ENCODE measurements around the gene TBC1D5.

The TBC1D5 gene

DNA sequence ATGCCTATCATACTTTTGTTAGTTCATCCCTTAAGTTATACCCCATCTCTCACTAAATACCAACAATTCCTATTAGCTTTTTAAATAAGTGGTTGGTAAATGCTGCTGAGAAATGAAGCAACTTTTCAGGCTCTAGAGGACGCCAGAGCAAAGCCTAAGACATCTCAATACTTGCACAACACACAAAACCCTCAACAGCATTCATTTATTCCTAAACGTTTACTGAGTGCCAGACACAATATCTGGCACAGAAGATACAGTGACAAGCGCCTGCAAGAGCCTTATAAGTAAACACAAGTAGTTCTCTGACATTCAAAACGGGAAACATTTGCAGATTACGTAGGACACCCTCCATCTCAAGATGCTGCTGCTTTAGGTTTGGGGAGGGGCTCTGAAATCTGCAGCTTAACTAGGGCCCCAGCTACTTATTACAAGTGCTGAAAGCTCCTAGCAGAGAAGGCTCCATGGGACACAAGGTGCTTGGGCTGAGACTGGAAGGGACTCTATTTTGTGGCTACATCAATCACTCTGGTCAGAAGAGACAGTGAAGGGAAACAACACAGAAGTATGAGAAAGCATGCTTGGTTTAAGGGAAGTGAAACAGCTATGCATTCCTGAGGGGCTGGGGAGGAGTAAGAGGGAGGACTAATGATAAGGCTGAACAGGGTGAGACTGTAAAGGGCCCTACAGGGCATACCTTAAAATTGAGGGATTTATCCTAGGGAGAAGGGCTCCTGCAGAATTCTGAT lies 546.4 kb downstream of the TBC1D5 start:
- peak; percentile 44 for DNase-seq

DNA sequence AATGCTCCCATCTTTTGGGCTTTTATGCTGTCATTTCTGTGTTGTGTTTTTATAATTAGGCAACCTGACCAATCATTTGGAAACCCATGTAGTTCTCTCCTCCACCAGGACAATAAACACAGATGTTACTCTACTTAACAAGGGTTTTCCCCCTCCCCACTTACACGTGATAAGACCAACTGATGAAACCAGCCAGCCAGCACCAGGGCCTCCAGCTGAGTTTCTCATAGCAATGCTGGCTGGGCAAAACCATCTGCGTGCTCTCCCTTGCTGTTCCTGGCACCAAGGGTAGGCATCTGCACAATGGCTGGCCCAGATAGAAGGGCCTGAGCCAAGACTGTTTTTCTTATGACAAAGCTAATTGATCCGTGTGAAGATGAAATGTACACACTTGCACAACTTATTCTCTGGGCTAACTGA lies 547.2 kb downstream of the TBC1D5 start:
- peak; percentile 88 for DNase-seq

DNA sequence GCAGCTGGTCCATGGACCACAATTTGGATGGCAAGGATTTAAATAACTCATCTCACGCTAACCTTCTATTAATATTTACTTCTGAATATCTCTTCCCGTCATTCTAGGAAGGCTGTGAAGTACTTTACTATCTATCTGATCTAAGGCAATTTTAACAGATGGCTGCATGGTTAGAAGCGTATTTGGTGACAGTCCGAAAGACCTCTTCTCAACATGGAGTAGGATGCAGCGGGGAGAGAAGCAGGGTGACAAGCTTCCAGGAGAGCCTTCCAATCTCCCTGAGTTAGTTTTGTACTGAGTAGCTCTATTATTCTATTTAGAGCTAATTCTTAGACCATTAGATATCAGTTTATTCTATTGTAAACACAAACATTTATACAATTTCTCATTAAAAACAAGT lies 548.3 kb downstream of the TBC1D5 start:
- peak; percentile 81 for DNase-seq

DNA sequence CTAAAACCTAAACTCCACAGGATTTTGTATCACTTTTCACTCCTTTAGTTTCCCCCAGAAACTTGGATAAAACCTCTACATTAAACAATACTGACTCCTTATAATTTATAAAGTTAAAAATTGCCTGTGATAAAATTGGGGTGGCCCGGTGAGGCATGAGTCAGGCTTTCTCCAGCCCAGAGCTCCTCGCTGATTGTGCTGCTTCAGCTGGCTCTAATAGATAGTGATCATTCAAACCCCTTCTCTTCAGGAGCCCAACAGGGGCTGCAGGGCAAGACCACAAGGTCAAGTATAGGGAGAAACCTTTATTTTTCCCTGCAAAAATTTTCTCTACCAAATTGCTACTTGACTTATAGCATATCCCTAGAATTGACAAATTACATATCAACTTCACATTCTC lies 549.4 kb downstream of the TBC1D5 start:
- DNase-seq, result no peak

DNA sequence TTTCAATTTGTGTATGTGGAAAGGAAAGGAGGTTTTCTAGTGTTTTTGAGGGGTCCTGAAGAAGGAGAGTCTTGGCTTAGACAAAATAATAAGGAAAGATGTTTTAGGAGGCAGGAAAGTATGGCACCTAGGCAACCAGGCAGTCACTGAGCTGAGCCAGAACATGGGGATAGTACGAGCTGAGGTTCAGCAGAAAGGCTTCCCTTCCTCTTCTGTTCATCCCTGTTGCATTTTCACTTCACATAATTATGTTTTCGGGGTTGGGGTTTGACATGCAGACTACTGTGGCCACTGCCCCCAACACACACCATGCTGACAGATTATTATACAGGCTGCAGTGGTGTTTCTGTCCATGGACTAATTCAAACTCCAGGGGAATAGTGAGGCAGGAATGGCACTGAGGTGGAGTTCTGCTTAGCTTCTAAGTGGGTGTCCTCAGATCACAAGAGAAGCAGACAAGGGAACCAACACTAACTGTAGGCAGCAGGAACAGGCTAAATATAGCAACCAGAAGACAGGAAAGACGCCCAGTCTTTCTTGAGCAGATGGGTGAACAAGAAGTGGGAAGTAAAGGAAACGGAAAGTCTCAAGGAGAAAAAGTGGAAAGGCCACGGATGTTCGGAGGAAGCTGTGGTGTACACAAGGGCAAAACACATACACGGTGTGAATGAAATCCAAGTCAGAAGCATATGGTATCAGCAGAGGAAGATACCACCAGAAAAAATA lies 551.9 kb downstream of the TBC1D5 start:
- no peak for DNase-seq

DNA sequence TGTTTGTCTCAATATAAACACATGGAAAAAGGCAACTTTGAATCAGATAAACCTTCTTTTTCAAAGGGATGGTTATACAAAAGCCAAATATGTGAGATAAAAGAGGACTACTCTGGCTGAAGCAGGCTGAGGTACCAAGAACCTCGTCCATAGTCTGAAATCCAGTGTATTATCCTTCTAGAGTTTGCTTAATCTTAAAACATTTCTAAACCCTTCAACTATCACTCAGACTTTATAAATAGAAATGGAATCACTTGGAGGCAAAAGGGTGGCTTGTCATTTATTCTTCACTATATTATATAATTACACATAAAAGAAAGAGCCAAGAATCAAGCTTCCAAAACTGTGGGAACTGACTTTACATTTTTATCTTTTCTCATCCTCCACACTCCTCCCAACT lies 554.1 kb downstream of the TBC1D5 start:
- no peak for DNase-seq

DNA sequence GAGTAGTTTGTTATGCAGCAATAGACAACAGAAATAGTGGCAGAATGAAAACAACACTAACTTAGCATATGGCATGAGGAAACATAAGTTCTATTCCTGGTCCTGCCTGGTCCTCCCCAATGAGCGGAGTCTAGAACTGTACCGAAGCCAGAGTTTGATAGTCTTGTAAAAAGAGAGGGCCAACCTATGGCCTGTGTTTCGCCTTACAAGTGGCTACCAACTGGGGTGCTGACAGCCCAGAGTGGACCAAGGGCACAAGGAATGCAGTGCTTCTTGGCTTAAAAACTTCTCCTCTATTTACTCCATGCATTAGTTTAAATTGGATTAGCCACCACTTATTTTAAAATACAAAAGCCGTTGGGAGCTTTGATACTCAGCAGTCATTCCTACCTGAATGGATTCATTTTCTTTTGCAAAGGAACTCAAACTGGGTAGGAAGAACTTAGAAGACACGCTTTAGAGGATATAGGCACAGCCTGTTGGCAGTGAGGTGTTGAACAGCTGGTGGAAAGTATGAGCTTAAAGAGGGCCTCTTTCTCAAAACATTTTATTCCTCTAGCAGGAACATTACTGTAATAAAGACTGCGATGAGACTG lies 554.7 kb downstream of the TBC1D5 start:
- no peak for DNase-seq

DNA sequence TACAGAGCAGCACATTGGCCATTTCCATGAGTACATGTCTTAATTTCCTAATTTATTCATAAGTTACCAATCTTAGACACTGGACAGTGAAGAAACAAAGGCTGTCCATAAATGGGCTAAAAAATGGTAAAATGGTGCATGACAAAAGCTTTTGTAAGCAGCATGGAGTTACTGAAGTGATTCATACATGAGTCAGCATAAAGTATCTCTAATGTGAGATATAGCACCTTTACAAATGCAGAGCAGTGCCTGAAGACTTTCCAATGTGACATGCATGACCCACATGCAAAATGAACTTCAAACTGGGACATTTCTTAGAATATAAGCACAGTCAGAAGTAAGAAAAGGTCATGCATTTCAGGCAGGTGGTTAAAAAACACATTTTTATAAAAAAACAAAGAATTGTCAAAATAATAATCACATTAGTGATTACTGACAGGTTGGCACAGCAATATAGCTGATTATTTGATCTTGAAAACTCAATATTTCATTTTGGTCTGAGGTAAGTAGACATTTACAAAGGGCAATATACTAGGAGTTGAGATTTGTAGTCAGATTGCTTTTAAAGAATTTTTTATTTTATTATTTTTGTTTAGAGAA lies 558.4 kb downstream of the TBC1D5 start:
- no peak for DNase-seq

DNA sequence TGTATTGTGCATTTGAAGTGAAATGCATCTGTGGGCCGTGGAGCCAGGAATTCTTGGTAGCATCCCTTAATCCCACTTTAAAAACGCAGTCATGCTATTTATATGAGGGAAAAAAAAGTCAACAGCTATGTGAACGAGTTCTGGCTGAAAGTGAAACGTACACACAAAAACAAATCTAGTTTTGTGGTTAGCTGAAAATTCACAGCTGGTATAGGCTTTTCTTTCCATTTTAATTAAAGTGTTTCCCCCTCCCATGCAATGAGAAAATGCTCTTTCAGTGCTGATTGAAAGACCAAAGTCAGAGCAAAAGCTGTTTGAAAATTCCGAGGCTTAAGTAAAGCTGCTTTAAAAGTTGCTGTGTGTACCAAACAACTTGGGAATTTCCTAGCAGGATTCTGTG lies 560.3 kb downstream of the TBC1D5 start:
- no peak for DNase-seq

DNA sequence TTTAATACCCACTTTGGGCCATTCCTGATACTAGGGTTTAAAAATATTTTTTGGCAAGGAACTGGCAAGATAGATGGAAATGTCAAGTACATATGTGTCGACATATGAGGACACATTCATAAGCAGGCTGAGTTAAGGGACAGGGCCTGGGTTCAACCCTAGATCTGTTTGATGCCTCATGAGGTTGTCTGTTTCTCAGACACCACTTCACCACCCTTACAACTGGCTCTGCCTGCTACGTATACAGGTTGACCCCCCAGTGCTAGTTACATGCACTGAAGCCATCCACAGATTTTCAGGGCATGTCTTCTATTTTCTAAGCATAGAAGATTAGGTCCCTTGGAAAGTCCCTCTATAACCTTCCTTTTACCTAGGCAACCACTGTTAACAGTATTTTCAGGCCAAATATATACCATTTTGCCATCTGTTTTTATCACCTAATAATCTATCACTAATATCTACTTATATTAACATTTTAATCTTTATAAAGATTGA lies 561.0 kb downstream of the TBC1D5 start:
- DNase-seq, result no peak

DNA sequence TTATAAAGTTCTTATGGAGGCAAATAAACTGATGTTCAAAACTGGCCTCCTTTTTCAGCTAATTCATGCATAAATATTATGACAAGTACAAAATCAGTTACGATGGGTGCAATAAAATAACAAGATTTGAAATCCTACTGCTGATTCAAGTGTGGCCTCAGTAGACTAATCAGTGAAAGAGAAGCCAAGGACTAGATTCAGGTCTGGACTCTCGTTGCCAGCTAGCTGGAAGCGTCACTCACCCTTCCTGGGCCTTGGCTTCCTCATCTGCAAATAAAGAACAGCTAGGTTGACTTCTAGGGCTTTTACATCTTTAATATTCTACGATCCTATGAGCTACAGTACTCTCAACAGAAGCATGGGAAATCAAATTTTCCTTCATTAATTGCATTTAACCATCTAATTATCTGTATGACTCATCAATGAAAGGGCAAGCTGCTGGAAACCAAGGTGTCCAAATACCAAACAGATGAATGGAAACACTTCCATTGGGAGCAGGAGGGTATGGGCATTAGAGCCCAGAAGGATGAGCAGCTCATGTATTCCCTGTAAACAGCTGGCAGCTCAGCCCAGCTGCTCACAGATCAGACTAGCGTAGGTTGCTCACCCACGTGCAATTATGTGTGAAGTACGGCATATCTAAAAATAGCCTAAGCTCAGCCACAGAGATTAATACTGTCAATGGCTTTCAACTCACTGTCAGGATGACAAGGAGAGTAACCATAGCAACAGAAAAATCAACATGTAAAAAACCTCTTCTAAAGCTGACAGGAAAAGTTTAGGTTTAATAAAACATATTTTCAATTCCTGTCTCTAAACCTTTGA lies 562.8 kb downstream of the TBC1D5 start:
- DNase-seq, result peak; percentile 83

DNA sequence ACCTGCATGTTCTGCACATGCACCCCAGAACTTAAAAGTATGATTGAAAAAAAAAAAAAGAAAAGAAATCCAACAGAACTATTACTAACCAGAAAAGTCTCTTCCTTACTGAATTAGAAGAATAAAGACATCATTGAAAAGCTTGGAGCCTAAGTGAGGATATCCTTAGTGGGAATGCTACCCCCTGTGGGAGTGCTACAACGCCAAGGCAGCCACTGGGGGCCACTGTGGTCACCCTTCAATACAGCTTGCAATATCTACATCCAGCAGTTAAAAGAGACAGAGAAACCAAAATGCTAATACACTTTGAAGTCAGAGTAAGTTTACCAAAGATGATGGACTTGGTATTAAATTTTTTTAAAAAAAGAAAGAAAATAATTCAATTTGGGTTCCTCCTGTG lies 565.7 kb downstream of the TBC1D5 start:
- no peak for DNase-seq

DNA sequence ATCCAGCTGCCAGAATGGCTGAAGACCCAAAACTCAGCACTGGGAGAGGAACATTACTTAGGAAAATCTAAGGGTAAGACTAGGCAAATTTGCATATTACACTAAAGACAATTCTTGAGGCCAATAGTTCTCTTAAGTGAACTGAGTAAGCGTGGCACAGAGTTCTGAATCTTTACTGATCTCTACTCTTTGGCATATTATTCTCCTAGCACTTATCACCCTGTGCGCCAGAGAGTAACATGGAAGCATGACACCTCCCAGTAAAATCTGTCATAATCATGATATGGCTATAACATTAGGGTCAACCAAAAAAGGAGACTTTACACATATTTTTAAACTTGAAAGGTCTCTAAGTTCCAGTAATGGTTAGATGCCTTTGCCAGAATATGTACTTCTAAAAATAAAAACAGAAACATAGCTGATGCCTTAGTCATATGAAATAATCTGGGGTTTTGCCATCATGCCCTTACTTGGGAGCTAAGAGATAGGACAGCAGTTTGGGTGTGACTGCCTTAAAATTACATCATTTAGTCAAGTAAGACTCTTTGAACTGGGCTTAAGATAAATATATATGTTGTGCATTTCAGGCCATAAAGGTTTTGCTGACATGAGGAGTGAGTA lies 567.1 kb downstream of the TBC1D5 start:
- DNase-seq, result no peak

DNA sequence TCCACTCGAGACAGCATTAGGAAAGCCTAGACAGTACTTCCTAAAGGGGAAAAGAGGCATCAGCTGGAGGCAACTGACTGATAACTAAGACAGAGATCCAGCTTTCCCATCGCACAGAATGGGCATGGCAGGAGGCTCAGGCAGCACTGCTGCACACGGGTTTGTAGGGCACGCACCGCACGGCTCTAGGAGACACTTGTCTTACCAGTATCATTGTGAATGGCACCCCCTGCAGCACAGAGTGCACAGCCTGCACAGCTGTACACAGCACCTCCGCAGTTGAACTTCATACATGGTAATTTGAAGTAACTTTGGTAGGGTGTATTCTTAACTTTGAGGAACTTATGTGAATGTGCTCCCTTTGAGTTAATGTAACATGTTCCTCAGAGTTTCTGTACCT lies 576.1 kb downstream of the TBC1D5 start:
- DNase-seq, result no peak

DNA sequence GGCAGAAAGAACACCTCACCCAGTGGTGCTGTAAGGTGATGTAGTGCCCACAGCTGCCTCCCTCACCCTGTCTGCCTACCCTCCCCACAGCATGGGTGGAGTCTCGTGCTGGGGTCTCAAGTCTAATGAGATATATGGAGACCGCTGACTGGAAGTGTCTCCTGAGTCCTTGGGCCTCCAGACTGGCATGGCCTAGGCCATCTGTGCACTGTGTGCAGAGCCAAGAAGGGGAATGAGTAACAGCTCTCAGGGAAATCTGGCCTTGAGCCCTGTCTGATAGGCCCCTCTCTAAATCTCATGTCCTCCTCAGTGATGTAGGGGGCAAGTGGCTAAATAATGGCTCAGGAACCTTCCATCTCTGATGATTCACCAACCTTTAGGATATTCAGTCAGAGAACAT lies 580.3 kb downstream of the TBC1D5 start:
- DNase-seq, result no peak

DNA sequence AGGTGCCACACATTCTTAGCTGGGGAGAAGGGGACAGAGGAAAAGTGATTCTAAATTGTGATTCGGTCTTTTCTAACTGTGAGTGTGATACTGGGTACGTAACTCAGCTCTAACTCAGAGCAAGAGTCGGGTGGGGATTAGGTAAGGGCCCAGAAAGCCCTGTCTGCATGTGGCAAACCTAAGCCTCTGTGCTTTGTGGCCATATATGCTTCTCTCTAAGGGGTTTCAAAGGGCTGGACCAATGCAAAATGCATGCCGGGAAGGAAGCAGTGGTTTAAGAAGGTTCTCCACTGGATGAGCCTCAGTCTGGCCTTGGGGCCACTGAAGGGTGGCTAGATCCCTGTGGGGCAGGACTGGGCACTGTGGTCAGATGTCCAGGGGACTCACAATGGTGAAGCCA lies 581.8 kb downstream of the TBC1D5 start:
- DNase-seq, result no peak

DNA sequence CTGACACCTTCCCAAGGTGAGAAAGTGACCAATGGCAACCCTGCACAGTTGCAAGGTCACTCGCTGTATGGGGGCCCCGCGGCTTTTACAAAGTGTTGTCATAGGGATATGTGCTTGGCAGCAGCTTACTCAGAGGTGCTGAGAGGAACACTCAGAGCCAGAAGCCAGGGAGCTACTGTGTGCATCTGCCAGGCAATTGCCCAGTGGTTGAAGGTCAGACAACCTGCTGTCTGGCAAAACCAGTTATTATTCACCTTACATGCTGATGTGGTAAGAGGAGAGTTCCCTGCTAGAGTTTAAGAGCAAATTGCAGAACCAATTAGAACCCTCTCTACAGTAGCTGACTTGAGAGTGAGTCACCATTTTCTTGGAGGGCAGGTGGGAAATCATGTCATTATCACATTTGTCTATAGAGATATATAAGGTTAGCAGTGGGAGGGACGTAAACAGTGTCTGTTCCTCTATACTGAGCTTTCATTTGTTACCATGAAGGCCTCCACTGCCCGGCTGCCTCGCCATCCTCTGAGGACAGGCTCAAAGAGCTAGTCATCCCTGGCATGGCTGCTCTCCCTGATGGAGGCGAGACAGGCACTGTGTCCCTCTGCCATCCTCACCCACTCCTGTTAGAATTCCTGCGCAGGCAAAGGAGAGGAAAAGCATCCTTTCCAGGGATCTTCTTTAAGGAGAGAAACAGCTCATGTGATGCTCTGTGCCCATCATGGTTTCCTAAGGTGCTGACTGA lies 583.3 kb downstream of the TBC1D5 start:
- no peak for DNase-seq

DNA sequence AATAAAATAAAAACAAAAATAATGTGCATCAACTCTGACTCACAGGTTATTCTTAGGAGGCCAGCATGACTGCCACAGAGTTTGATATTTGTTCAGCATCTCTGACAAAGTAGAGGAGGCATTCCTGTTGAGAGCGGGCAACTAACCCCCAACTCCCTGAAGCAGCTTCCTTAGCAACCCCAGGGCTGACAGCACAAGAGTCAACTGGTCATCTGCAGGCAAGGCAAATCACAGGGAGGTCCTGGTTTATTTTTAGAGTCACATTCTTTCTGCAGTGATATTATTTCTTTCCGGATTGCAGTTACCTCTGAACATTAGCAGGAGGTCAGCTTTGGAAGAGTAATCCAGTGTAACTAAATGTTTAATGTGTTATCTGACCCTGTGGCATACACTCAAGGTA lies 584.7 kb downstream of the TBC1D5 start:
- DNase-seq, result no peak

DNA sequence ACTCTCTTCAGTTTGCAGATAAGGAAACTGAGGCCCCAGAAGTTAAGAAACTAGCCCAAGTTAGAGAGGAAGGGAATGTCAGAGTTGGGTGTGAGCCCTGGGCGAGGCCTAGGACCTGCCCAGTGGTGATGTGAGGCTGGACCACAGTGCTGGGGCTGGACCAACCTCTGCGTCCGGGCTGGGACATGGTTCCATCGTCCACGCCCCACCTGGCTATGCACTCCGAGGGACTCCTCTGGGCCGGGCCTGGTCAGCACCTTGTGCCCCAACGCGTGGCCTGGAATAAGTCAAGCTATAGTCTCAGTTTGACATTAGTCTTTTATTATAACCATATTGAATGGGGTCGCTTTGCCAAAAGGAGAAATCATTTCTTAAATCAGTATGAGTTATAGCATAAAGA lies 585.6 kb downstream of the TBC1D5 start:
- DNase-seq, result no peak

DNA sequence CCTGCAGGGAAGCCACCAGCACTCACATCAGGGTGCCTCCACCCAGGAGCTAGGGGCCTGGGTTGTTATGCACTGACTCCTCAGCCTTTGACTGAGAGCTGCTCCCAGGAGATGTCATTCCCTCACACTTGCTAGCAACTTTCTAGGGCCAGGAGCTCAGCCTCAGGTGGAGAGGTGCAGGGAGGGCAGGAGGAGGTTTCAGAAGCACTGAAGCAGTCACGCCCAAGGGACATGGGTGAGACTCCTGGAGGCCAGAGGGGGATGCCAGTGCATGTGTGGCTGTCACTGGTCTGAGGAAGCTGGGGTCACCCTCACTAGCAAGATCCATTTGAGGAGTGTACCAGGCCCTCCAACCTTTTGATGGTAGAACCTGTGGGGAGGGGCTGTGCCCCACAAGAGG lies 586.5 kb downstream of the TBC1D5 start:
- DNase-seq, result no peak

DNA sequence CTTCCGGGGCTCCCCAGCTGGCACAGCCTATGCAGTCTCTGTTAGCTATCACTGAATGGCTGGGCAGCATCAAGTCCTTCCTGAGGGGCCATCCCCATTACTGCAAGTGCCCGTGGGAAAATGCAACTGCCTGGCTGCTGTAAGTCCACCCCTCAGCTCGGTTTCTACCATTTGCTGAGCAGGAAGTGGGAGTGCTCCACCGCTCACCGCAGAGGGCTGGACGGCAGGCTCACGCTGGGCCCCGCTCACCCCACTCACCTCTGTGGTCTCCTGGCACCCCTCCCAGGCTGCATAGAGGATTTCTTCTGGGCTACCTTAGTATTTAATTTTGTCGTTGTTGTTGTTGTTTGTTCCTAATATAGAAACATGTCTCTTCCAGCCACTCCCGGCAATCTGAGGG lies 587.5 kb downstream of the TBC1D5 start:
- no peak for DNase-seq

DNA sequence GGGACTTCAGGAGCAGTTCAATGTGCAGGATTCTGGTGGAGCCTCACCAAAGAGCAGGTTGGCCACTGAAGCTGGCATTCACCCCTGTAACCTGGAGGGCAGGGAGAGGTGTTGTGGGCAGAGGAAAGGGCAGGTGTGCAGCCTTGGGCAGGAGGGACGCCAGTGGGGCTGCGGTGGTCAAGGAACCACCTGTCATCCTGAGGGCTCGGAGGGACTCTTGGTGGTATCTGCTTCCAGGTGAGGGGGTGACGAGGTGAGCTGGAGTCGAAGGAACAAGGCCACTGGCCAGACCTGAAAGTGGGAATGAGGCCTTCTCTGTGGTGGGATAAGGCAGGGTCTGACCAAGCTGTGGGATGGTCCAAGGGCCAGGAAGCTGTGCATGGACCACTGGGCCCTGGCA lies 588.2 kb downstream of the TBC1D5 start:
- no peak for DNase-seq

Data from NCI-H524 treated with DMSO at 0.1 percent for 48 hours (cell line).